Kidney glomerular epithelial cell (primary cell): ENCODE measurements around the gene UNC5C.
A peak's percentile ranks its signal among the peaks of the same experiment; 100 is the strongest.

Experiments
- DNase-seq: peaks from one replicate; lab custom pipeline; 2025; lab: John Stamatoyannopoulos, UW

UNC5C gene

DNA sequence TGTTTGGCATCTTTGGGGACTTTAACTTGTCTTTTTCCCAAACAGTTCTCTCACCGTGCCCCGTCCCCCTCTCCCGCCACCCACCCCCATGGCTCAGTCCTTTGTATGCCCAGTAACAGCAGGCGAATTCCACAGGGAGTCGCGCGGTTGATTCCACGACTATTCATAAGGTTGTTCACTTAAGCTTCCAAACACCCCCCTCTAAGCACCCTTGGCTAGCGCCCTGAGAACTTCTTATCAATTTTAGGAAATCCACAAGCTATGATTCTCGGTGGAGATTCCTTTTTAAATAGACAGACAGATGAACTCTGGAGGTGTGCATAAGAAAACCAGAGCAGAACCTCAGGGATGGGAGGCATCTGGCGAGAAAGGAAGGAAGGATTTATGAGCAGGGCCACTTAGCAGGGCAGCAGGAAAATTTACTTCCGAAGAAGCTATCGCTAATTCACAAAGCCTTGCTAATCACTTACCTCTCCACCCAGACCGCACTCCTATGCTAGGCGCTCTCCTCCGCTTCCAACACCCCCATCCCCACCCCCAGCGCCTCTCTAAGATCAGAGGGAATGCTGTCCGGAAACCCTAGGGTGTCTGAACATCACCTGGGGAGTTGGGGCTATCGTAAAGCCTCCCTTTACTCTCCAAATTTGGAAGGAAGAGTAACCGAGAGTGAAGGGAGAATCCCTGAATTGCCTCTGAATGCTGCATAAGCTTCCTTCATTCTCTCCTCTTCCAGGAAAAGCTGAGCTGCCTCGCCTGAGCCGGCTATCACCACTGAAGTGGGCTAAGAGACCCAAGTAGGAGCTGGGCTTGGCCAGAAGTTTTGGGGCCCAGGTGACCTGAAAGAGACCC is 1.7 kb downstream of the UNC5C start:
- DNase-seq = no peak

DNA sequence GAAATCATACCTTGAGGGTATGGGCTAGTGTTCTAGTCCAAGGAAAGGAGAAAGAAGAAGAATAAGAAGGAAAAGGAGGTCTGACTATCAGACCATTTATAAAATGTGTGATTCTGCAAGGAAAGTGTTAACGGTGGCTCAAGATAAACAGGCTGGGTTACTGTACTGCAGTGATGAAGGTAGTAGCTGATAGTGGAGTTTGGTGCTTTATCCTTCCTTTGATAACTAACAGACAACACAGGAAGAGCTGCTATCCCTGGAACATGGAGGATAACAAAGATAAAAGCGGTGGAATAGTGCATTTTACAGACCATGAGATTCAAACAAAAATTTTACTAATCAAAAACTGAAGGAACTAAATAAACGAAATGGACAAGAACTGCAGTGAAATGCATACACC is 2.6 kb downstream of the UNC5C start:
- DNase-seq = peak; percentile 39

DNA sequence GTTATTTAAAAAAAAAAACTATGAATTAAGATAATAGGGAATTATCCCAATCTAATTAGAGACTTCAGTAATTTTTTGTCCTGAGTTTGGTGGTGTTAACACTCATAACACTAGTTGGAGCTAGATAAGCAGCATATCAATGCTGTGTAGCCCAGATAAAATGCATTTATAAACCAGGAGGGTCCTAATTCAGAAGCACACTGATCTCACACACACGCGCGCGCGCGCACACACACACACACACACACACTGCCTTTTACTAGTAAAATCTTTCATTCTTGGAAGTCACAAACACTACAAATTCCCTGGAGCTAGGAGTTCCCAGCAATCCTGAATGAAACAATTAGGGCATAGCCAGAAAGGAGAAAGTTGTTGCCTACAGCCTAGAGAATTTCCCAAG is 3.2 kb downstream of the UNC5C start:
- peak; percentile 28 for DNase-seq

DNA sequence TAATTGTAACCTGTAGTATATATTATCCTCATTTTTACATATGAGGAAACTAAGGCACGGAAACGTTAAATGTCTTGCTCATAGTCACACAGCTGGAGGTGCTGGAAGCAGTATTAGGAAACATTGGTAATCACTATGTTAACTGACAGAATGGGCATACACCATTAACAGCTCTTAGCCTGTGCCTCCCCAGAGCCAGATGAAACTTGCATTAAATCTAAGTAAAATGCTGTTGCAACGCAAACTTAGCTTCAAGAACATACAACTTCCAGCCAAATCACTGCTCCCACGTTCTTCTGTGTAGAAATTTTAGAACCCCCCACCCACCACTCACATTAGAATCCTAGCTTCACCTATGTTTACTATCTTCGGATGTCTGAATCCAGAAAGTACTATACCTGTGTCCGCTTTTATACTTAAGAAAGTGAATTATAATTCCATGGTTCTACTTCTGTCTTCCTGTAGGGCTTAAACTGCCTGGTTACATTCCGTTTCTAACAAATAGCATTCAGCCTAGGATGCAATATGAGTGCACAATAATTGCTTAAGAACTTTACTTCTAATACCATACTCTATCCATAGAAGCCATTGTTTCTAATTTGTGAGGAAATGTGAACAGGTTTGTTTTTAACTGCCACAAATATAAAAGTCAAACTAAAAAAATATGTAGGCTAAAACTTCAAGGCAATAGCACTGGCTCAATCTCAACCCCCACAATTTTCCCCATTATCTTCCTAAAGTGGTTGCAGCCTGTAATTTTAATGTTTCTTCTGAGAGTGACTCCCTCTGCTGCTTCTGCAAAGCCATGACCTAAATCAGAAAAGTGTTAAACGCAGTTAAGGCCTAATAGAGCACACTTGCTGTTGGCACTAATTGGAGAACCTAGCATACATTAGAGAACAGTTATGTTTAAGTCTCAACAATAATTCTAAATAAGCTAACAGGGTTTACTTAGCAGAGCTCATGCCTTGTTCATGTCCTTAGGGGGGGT is 4.4 kb downstream of the UNC5C start:
- DNase-seq = peak; percentile 53

DNA sequence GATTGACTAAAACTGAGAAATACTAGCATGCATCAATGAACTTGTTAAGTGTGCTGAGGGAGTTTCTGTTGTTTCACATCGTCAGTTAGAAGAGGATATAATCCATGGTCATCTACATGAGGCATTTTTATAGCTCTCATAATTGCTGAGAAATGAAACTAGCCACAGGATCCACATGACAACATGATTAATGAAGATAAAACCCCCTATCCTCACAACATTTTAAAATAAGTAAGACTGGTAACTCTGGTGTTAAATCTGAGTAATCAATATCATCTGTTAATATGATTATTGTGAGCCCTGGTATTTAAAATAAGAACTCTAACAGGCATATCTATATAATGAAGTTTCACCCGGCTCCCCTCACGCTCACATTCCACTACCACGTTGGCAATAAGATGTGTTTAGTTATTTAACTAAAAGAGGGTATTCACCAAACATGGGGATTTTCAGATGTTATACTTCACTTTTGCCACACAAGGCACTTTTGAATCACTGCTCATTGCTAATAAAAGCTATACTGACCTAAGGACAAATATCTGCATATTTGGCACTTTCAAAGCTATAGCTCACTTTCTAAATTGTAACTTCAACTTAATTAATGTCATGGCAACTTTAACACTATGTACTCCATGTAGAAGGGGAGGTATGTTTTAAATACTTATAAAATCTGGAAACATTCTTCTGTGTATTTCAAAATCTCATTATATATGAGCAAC is 6.7 kb downstream of the UNC5C start:
- DNase-seq = no peak

DNA sequence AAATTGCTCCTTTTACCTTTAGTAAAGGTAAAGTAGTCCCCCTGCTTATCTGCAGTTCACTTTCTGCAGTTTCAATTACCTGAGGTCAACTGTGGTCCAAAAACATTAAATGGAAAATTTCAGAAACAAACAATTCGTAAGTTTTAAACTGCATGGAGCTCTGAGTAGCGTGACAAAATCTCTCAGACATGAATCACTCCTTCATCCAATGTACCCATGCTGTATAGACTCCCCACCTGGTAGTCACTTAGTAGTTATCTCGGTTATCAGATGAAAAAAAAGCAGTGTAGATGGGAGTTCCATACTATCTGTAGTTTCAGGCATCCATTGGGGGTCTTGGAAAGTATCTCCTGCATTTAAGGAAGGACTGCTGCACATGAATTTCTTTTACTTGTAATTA is 7.7 kb downstream of the UNC5C start:
- peak; percentile 26 for DNase-seq

DNA sequence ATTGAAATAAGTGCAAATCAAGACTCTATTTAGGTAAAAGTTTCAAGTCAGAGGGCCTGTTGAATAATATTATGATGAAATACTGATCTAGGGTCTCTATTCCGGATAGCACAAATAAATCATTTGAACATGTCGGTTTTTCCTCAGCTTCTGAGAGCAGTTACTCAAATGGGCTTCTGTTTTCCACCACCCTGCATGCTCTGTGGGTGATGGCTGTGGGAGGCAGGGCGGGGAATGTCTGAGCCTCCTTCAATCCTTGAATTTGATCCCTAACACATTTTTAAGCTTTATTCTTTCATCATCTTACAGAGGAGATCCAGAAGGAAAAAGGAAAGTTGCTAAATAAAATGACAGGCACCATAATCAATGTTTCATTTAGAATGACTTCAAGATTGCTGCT is 8.5 kb downstream of the UNC5C start:
- no peak for DNase-seq

DNA sequence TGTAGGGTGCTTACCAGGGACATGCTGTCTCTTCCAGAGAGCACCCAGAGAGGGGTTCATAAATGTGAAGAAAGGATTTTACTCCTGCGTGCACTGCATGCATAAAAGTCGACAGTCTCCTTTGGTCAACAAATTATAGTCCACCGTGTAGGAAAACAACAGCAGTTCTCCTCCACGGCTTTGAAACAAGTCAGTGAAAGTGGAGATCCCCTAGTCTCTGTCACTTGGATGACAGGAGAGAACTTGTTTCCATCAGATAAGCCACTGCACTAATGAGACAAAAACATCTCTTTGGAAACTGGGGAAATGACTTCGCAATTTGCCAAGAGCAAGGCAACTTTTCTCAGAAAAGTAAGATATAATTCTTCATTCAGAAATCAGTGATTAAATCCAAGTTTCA is 9.7 kb downstream of the UNC5C start:
- no peak for DNase-seq

DNA sequence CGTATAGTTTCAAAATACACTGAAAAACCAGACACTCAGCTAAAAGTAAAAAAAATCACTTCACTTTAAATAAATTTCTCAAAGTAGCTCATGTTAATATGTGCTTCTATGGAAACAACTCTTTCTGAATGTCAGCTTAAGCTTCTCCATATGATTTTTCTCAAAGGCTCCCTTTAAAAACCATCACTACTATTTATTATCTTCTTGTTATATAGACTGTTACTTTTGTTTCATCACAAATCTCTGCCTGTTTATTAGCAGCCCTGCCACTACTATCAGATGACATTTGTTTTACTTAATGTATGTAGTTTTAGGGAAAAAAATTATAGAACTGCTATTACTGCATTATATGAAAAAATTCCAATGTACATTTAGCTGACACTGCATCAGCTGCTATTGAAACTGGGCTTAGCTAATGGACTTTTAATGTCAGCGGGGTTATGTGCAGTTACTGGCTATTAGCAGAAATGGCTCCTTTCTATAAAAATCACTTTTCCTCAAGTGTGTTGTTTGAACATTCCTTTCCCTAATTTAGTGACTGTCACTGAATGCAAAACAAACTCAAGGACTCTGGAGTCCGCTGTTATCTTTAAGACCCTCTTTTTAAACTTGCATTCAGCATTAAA is 10.8 kb downstream of the UNC5C start:
- no peak for DNase-seq

DNA sequence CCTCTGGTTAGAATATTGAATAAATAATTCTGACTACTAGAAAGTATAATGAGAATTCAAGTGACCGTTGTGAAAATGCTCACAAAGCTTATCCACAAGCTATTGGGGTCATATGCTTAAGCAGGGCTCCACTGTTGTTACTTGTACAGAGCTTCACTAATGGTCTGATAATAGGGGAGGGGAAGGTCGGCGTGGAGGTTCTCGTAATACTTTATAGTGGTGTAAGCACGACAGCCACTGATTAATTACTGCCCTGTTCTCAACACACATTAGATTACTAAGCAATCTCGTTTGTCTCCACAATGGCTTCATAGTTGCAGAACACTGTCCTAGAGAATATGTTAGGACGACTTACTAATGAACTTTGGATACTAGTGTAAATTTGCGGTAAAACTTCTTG is 11.6 kb downstream of the UNC5C start:
- peak; percentile 30 for DNase-seq

DNA sequence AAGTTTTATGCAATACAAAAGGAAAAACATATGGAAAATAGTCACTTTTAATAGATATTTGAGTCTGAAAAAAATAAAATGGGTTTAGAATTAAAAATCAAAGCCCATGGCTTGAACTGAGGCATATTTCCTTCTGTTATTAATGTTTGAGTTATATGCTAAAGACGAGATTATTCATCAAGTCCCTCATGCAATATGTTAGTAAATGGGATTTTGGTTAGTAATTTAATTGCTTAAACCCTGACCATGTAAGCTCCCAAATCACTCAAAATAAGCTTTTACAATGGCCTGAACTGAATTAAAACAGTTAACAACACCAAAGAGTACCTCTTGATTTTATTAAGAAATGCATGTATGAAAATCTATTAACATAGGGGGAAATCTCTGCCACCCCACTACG is 12.1 kb downstream of the UNC5C start:
- DNase-seq = no peak

DNA sequence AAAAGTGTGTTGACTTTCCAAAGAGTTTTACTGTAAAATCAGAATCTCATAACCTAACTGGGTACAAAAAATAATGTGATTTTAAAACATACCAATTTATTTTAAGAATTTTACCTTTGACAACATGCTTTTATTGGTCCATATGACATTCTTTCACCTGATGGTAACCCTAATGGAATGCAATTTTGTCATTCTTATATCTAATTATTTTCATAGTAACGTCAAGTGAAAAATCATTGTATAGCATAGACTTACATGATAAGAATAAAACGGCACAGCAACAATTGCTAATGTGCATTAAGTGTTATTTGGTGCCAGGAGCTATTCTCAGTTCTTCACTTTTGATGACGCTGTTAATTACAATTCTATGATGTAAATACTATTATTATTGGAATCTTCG is 13.6 kb downstream of the UNC5C start:
- DNase-seq = no peak

DNA sequence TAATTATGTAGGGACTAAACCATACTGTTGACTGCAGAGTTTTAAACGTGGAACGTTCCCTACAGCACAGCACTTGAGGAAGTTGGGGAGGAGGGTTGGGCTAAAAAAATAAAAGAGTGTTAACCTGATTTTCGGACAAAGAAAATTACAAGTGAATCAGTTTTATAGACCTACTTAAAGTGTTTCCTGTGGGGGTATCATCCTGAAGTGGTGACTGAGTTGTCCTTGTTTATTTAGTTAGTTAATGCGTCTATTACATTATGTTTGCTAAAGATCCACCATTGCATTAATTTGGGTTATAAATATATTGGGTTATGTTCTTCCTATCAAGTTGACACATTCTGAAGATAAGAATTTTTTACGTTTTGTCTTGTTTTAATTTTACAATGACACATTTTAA is 14.7 kb downstream of the UNC5C start:
- no peak for DNase-seq

DNA sequence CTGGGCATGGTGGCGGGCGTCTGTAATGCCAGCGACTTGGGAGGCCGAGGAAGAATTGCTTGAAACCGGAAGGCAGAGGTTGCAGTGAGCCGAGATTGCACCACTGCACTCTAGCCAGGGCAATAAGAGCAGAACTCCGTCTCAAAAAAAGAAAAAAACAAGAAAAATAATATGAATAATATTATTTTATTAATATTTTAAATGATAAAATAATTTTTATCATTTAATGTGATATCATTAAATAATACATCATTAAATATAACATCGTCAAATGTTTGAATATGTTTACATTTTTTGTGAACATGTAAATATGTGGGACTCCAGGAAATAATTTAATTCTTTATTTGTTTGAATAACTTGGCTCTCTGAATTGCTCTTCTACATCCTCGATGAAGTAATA is 15.5 kb downstream of the UNC5C start:
- no peak for DNase-seq

DNA sequence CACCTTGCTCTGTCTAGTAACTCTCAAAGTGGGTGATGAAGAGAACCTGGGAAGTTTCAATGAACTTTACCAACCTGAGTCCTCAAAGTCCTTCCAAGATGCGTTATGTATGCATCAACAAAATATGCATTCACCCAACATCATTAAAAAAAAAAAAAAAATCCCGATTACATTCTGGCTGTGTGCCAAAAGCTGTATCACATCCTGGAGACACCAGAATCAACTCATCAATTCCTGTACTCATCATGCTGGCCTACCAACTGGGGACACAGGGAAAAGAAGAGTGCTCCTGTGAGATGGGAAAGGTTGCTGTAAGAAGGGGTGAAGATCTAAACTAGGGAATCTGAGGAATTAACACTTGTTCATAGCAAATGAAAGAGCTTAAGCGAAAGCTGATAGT is 16.5 kb downstream of the UNC5C start:
- DNase-seq = no peak

DNA sequence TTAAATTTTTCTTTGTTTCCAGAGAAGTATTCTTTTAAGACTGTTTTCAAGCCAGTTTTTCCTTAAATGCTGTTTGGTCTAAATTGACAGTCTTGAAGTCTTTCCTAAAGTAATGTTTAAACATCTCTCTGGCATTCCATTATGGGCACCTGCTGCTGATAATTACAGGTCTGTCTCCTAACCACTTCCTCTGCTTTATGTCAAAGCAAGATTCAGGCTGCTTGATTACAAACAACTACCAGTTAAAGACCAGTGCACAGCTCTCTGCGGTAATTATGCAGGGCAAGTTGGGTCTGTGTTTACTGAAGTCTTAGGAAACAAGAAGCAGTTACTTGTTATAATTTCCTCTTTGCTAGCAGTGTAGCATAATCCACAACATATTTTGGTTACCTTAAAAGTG is 17.6 kb downstream of the UNC5C start:
- DNase-seq = no peak

DNA sequence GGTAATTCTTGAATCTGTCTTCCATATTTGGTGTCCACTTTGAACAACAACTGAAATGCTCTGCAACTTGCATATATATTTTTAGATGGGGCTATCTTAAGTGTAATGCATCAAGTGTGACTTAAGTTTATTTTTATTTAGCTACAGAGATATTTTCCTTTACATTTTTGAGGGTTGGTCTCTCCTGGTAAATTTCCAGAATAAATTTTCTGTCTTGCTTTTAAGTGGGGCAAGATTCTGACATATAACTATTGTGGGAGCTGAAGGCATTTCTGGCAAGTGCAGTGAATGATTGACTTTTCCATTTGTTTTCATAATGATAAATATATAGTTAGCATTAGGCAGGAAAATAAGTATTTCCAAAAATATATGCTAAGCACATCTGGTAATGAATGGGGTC is 18.8 kb downstream of the UNC5C start:
- no peak for DNase-seq

DNA sequence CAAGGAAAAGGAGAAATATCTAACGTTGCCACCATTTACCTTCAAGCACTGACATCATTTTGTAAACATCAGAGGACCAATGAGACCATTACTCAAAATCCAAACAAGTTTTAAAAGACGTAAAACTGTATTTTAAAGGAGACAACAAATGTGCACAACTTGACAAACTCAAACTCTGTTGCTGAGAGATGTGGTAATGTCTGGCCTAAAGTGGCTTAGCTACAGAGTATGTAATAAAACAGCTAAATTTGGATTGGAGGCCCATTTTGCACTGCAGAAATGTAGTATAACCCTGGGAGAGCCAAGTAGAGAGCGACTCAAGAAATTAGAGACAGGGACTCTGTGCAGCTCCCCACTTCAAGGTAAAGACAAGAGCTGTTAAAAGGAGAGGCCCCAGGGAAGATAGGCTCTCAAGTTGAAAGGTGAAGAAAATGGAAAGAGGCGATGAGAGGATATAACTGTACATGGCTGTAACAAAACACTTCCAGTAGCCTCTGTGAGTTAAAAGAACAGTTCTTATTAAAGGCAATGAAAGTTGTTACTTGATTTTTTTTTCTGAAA is 20.3 kb downstream of the UNC5C start:
- DNase-seq = no peak

DNA sequence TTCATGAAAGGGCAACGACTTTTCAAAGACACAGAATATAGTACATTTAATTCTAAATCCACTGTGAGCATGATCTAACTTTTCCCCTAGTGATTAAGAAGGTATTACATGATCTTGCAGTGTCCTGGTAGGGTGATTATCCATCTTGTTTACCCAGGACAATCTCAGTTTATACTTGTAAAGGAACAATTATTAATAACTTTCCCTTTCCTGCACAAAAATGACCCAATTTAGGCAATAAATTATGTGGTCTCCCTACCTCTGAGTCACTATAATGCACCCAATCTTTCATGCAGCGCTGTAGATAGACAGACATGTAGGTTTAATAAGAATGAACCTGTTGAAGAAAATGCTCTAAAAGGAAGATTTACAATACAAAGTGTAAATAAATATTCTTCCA is 22.7 kb downstream of the UNC5C start:
- DNase-seq = no peak

DNA sequence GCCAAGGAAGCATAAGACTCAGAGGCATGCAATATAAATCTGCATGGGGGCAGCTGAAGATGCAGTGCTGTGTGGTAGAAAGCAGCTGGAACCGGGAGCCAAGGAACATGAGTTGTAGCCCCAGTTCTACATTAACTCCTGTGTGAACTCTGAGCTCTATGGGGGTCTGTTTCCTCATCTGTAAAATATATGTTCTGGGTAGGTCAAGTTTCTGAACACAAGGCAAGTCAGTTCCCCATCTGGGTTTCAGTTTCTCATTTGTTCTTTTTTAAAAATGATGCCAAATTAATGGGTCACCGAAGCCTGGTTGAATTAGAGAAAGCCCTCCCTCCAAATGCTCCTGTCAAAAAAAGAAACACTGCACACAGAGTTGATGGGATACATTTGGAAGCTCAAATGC is 24.0 kb downstream of the UNC5C start:
- DNase-seq = no peak

DNA sequence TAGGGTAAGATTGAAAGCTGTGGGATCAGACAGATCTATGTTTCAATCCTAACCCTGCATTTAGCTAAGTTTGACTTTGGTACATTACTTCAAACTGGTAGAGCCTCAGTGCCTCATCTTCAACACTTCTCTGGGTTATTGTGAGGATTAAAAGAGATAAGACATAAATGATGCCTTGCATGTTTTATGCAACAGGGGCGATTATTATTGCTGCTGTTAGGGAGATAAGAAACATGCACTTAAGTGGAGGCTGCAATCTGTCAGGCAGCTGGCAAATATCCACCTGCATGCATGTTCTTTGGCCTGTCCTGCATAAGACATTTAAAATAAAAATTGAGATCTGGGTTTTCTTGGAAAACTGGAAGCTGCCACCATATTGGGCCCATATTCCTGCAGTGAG is 24.6 kb downstream of the UNC5C start:
- no peak for DNase-seq
